GM12873 (cell line): ENCODE data around the gene CLDN1.

Experiments used
- TF ChIP-seq, protein P1 (sequence below): IDR thresholded peaks from 2 replicates; pipeline ENCODE4 v1.5.1; 2012; ENCODE audit warnings: low read depth, mild to moderate bottlenecking, moderate library complexity, low read length, control low read depth; ENCODE audit not compliant: insufficient read depth; ENCODE audit errors: missing control alignments

CLDN1 gene

DNA sequence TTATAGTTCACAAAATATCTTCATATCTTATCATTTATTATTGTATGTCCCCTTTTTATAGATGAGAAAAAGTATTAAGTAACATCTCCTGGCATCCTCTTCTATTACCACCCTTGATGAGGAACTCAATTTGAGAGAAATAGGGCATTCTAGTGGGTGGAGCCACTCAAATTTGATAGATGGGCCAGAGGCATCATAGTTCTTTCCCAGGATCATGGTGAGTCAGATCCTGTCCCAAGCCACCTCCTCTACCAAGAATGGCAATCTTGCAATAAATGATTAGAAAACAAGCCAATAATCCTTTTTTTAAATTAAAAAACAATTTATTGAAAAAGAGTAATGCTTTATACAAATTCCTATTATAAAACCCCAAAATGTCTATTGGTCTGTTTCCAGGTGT, 16.8 kb downstream of the CLDN1 start:
- TF ChIP-seq, protein P1, sequence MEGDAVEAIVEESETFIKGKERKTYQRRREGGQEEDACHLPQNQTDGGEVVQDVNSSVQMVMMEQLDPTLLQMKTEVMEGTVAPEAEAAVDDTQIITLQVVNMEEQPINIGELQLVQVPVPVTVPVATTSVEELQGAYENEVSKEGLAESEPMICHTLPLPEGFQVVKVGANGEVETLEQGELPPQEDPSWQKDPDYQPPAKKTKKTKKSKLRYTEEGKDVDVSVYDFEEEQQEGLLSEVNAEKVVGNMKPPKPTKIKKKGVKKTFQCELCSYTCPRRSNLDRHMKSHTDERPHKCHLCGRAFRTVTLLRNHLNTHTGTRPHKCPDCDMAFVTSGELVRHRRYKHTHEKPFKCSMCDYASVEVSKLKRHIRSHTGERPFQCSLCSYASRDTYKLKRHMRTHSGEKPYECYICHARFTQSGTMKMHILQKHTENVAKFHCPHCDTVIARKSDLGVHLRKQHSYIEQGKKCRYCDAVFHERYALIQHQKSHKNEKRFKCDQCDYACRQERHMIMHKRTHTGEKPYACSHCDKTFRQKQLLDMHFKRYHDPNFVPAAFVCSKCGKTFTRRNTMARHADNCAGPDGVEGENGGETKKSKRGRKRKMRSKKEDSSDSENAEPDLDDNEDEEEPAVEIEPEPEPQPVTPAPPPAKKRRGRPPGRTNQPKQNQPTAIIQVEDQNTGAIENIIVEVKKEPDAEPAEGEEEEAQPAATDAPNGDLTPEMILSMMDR = no peak

DNA sequence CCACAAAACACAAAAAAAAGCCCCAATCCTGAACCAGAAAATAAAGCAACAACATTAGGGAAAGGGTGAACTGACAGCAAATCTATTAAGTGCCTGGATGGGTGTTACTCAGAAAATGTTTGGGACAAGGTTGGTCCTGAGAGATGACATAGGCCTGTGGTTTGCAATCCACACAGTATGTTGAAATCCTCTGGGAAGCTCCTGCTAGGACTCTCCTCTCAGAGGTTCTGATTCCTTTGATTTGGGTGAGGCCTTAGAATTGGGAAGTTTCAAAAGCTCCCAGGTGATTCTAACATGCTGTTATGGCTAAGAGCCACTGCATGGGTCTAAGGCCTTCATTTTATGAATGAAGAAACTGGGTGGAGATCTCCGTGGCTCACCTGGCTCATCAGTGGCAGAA, 18.4 kb downstream of the CLDN1 start:
- TF ChIP-seq, protein P1 = no peak

DNA sequence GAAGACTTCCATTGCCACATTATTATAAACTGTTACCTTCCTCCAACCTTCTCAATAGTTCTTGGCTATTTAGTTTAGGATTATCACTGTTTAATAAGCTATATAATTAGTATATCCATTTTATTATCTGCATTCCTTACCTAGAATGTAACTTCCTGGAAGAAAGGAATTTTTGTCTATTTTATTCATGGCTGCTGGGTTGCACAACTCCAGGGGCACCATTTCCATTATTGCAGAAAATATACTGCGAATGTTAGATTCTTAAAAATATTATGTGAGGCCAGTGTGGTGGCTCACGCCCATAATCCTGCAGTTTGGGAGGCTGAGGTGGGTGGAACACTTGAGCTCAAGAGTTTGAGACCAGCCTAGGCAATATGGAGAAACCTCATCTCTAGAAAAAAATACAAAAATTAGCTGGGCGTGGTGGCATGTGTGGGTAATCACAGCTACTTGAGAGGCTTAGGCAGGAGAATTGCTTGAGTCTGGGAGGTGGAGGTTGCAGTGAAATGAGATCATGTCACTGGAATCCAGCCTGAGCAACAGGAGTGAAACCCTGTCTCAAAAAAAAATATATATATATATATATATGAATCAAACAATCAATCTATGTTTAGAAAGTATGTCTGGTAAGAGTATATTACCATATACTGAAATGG, 19.9 kb downstream of the CLDN1 start:
- TF ChIP-seq, protein P1 = no peak

DNA sequence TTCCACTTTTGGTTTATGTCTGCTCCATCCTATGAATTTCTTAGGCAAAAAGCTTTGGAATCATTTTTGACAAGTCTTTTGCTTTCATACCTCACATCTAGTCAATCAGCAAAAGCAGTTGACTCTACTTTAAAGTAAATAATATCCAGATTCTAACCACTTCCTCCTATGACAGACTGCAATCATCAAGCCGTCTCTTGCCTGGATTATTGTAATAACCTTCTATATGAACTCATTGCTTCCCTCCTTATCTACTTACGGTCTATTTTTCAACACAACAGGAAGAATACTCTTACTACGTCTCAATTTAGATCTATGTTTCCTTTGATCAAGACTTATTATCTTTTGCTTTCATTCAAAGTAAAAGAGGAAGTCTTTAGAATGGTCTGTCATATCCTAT, 20.7 kb downstream of the CLDN1 start:
- TF ChIP-seq, protein P1 = no peak

DNA sequence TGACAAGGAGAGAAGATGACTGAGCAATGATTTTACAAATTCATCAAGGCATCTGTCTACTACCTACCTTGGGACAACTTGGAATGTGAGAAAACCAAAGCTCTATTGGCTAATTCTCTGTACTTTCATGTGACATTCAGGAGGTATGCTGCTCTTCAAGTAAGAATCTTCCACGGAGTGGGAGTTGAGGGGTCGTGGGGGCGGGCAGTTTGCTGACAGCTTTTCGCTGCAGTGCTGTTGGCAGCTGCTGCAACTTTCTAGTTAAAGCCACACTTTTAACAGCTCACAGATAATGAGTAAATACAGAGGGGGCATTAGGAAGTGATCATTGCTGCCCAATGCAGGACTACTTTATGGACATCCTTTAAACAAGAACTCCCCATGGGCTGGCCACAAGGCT, 22.3 kb downstream of the CLDN1 start:
- TF ChIP-seq, protein P1 = no peak

DNA sequence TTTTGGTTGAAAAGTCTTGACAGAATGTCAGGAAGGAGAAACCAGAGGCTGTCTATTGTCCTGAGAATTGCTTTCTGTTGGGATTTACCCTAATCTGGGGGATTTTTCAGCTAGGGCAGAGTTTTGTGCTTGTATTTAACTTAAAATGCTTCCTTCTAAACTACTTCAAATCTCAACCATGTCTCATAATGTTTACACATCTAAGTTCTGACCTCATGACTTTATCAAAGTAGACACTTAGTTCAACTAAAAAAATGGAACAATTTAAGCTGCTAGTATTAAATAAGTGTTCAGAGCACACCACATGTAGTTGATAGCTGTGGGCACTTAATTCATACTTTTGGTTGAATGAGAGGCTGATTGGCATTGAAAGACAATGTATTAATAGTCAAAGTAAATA, 28.2 kb downstream of the CLDN1 start:
- TF ChIP-seq, protein P1 = no peak

DNA sequence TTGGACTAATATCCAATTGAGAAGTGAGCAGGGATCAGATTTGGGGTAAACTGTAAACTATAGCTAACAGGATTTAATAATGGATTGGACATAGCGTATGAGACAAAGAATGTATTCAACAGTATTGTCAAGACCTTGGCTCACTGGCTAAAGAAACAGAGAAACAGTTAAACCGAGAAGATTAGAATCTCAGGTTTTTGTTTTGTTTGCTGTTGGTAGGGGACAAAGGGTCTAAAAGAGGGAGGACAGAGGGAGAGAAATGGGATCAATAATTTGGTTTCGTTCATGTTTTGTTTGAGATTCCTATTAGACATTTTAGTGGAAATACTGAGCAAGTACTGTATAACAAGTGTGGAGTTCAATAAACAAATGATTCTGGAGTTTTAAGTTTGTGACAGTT, 28.6 kb downstream of the CLDN1 start:
- TF ChIP-seq, protein P1 = no peak
